IPS-15b (cell line): ENCODE data around the gene TLE1.

Experiments used
- H3K27me3 ChIP-seq: one replicate; pipeline ENCODE4 v1.6.1; 2013; ENCODE audit warnings: low read length; ENCODE audit not compliant: control insufficient read depth, insufficient read depth
- H3K36me3 ChIP-seq: one replicate; pipeline ENCODE4 v1.6.1; 2013; ENCODE audit warnings: low read length; ENCODE audit not compliant: control insufficient read depth, insufficient read depth
- H3K4me1 ChIP-seq: one replicate; pipeline ENCODE4 v1.6.1; 2013; ENCODE audit warnings: mild to moderate bottlenecking, low read length; ENCODE audit not compliant: control insufficient read depth, insufficient read depth
- H3K4me3 ChIP-seq: one replicate; pipeline ENCODE4 v1.5.1; 2013; ENCODE audit warnings: low read depth, low read length
- H3K9ac ChIP-seq: one replicate; pipeline ENCODE4 v1.6.1; 2013; ENCODE audit warnings: low read depth, mild to moderate bottlenecking, low read length
- H3K9me3 ChIP-seq: one replicate; pipeline ENCODE4 v1.6.1; 2013; ENCODE audit warnings: mild to moderate bottlenecking, low read length; ENCODE audit not compliant: control insufficient read depth, insufficient read depth

Gene TLE1

DNA sequence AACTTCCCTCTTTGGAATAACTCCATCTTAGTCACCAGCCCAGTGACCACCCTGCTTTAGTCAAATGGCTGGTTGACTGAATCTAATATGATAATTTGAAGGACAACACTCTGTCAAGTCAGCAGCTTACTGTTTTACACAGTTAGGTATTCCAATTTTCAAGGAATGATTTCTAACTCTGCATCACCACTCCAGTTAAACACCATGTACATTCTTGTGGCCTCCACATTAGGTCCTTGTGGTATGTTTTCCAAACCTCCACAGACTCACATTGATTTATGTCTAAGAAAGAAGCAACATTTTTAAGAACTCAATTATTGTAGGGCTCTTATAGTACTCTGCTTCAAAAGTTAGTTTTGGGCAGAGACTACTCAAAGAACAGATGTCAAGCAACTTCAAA, 110.7 kb downstream of the TLE1 start:
- Histone ChIP-seq H3K4me1 (peaks cover 2% of the 10 kb centered on the region), H3K4me3 (no peak overlapping the region)

DNA sequence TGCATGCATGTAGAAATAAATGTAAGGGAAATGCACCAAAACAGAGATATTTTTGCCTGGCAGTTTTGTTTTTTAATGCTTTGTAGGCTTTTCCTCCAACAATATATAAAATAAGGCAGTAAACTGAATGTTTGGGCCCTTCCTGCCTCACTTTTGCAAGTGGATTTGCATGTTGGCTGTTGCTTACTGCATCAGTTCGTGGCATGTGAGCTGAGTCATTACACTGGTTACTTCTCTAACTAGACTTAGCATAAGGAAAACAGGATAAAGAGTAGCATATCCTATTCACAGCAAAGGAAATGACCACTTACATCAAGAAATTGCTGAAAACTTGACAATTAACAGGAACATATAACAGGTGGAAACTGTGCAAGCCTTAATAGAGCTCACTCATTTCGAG, 113.4 kb downstream of the TLE1 start:
- Histone ChIP-seq H3K9ac (no peak overlapping the region), H3K4me1 (peaks cover 2% of the 10 kb centered on the region), H3K9me3 (no peaks in the 10 kb centered on the region), H3K4me3 (no peak overlapping the region), H3K36me3 (peaks cover 2% of the 10 kb centered on the region), H3K27me3 (no peaks in the 10 kb centered on the region)

More for the DNA sequence above, 110.7 kb downstream of the TLE1 start:
- Histone ChIP-seq H3K27me3 (no peaks in the 10 kb centered on the region), H3K36me3 (peaks cover 3% of the 10 kb centered on the region), H3K9me3 (no peaks in the 10 kb centered on the region), H3K9ac (no peak overlapping the region)

DNA sequence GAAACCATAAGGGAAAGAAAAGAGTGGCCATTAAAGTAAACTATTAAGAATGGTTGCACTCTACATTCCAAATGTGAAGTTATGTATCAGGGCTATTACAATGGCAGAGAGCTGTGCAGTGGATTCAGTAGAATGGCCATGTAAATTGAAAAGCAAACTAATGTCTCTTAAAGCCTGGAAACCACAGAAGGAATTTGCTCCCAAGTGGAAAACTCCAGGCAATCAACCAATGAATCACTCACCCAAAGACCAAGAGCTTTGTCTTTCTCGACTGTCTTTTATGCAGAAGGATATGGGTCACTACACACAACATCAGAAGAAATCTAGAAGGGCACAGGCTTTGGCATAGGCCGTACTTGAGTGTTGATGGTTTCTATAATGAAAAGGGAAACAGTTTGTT, 114.9 kb downstream of the TLE1 start:
- Histone ChIP-seq H3K27me3 (no peaks in the 10 kb centered on the region), H3K4me1 (peaks cover under 1% of the 10 kb centered on the region), H3K4me3 (no peak overlapping the region), H3K9me3 (no peaks in the 10 kb centered on the region), H3K36me3 (peaks cover 2% of the 10 kb centered on the region), H3K9ac (no peak overlapping the region)

DNA sequence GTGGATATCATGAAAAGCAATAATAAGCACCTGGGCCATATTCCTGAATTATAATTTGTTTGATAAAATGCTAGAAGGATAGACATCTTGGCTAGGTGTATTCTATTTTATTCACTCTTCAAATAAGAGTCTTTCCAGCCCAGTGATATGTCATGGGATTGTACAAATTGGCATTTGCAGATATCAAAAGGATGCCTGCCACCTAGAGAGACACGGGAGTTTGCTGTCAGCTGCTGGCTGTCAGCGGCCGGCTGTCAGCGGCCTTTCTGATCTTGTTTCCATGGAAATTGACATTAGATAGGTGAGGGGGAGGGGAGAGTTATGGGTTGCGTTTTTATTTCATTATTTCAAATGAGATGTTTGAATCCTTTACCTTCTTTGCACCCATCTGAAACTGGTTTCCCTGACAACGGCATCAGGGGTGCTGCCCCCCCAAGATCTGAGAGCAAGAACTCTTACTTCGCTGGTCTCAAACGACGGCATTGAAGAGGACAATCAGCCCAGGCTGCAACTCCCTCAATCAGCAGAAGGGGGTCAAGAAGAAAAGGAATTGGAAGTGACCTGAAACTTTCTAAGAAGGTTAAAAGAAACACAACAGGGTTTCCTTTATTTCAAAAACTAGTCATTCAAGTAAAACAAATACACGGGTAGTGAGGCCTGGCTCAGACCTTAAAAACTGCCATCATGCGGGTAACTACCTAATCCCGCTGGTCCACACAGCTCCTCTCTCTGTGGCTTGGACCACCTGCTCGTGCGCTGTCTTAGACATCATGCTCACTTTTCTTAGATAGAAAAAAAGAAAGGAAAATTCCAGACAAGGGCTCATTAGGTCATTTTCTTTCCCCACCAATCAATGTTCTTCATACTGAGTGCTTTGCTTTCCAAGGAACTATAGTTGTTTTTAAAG, 115.7 kb downstream of the TLE1 start:
- Histone ChIP-seq H3K36me3 (peaks cover 2% of the 10 kb centered on the region), H3K4me3 (no peak overlapping the region), H3K9ac (no peak overlapping the region), H3K27me3 (no peaks in the 10 kb centered on the region), H3K4me1 (no peaks in the 10 kb centered on the region), H3K9me3 (no peaks in the 10 kb centered on the region)

DNA sequence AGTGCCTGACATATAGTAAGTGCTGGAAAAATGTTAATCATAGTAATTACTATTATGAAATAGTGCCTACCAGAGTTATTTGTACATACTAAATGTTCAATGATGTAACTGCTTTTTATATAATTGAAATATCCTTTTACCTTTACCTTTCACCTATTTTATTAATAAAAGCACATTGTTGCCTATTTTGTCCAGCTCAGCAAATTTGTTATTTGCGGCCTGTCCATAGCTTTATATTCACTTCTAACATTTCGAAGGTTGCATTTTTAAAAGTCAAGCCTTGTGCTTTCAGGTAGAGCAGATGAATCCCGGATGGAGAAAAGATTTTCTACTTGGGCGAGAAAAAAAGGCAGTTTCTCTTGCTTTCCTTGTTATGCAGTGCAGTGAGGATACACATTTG, 119.3 kb downstream of the TLE1 start:
- no peaks in the 10 kb centered on the region for H3K27me3 ChIP-seq
- no peak overlapping the region for H3K9ac ChIP-seq
- H3K4me3 ChIP-seq, result no peak overlapping the region

DNA sequence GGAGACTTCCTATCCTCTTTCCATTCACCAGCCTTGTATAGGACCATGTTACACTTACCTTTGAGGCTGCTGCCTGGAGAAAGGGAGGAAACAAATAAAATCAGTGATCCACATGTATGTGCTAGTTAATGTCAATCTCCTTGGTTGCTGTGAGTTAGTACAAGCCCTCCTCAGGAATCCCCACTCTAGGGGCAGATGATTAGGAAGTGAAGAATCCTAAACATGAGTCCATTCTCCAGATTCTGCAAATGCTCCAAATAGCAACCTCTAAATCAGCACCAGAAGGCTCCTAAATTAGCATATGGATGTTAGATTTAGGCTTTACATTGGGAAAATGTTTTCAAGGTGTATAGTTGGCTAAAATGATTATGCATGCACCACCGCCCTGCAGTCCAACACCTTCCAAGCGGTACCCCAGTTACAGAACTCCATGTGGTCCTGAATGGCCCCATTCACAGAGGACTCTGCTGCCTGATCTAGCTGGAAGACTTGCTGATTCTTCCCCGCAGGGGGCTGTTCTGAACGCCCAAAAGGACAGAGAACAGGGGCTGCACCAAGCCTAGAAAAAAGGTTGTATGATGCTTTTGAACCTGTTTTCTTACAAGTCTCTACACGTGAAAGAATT, 123.2 kb downstream of the TLE1 start:
- no peaks in the 10 kb centered on the region for H3K9me3 ChIP-seq
- H3K36me3 ChIP-seq, result no peaks in the 10 kb centered on the region
- no peak overlapping the region for H3K4me3 ChIP-seq
- H3K27me3 ChIP-seq, result no peaks in the 10 kb centered on the region
- no peak overlapping the region for H3K9ac ChIP-seq
- no peaks in the 10 kb centered on the region for H3K4me1 ChIP-seq

More for the DNA sequence above, 119.3 kb downstream of the TLE1 start:
- Histone ChIP-seq H3K4me1 (no peaks in the 10 kb centered on the region), H3K36me3 (no peaks in the 10 kb centered on the region), H3K9me3 (no peaks in the 10 kb centered on the region)

DNA sequence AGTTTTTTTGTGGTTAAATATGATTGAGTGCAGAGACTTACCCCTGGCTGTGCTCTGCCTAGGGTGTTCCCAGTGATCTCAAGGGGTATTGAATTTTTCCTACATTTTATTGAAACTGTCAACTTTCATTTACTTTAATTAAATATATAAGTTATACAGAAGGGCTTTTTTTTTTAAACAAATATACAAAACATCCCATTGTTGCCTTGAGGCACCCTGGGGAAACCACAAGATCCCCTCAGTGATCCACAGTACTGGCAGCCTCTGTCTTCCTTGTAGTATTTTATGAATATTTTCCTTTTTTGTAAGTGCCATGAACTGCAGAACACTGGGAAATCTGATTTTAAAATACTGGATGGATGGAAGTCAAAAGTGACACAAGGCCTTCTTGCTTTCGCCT, 123.7 kb downstream of the TLE1 start:
- no peak overlapping the region for H3K4me3 ChIP-seq
- no peaks in the 10 kb centered on the region for H3K9me3 ChIP-seq
- H3K36me3 ChIP-seq, result no peaks in the 10 kb centered on the region
- no peak overlapping the region for H3K9ac ChIP-seq
- no peaks in the 10 kb centered on the region for H3K4me1 ChIP-seq
- no peaks in the 10 kb centered on the region for H3K27me3 ChIP-seq

DNA sequence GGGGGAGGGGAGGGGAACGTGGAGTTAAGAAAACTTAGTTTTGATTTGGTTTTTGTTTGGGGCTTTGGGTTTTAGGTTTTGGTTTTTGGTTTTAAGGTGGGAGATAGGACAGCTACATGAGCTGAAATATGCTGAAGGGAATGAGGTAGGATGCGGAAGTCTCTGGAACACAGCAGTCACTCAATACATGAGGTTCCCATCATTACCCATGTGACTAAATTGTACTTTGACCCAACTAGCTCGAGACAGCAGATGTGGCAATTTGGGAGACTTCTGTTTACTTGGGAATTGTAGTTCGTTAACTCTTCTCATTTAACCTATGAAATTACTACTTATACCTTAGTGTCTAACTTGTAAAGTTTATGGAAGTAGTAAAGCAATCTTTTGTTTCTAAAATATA, 124.2 kb downstream of the TLE1 start:
- no peak overlapping the region for H3K4me3 ChIP-seq
- no peaks in the 10 kb centered on the region for H3K27me3 ChIP-seq
- H3K4me1 ChIP-seq, result no peaks in the 10 kb centered on the region
- H3K36me3 ChIP-seq, result no peaks in the 10 kb centered on the region
- H3K9me3 ChIP-seq, result no peaks in the 10 kb centered on the region
- no peak overlapping the region for H3K9ac ChIP-seq

DNA sequence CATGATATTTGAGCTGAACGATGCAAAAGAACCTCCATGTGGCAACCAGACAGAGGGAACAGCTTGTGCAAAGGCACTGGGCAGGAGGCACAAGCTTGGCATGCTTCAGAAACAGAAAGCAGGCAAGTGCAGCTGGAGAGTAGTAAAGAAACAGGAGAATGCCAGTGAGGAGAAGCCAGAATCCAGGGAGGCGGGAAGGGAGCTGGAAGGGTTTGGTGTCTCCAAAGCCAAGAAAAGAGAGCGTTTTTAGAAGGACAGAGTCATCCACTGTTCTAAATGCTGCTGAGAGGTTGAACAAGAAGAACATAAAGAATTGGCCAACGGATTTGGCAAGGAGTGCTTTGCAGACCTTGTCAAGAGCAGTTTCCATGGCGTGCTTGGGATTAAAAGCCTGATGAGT, 124.7 kb downstream of the TLE1 start:
- Histone ChIP-seq H3K36me3 (no peaks in the 10 kb centered on the region), H3K4me1 (no peaks in the 10 kb centered on the region), H3K9ac (no peak overlapping the region), H3K9me3 (no peaks in the 10 kb centered on the region), H3K27me3 (no peaks in the 10 kb centered on the region), H3K4me3 (no peak overlapping the region)

DNA sequence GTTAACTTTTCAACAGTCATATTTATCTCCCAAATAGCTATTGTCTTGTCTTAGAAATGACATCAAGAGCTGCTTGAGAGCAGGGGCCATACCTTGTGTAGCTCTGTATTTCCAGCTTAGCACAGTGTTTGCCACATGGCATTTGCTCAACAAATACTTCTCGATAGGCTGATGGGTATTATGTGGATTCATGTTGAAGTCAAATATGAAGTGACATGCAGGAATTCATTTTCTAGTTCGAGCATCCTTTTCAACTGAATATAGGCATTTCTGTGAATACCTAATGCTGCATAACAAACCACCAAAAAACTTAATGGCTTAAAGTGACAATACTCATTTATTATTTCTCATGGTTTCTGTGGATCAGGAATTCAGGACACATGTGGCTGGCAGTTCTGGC, 125.6 kb downstream of the TLE1 start:
- Histone ChIP-seq H3K27me3 (no peaks in the 10 kb centered on the region), H3K4me1 (no peaks in the 10 kb centered on the region), H3K9me3 (no peaks in the 10 kb centered on the region), H3K4me3 (no peak overlapping the region), H3K9ac (no peak overlapping the region), H3K36me3 (no peaks in the 10 kb centered on the region)

DNA sequence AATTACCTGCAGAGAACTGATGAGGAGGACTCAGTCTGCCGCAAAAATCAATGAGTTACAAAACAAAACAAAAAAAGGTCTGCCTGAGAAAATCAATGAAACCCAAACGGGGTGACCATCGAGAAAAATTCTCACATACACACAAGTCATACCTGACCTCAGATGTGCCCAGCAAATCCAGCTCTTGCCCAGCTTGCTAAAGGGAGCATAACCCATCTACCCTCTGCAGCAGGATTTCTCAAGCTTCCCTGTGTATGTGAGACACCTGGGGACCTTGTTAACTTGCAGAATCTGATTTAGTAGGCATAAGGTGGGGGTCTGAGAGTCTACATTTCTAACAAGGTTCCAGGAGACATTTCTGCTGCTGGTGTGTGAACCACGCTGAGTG, 126.3 kb downstream of the TLE1 start:
- Histone ChIP-seq H3K9me3 (no peaks in the 10 kb centered on the region), H3K9ac (no peak overlapping the region), H3K4me1 (peaks cover 2% of the 10 kb centered on the region), H3K36me3 (no peaks in the 10 kb centered on the region), H3K4me3 (no peak overlapping the region), H3K27me3 (no peaks in the 10 kb centered on the region)
